H1 (cell line): ENCODE data around the gene GIN1. TPM values are rescaled to one million over a fixed set of nuclear protein-coding genes. Genes with fewer than 3 reads are reported as not detected.

Experiments used
- BACH1 ChIP-seq: IDR thresholded peaks from 2 replicates; pipeline ENCODE4 v1.6.1; 2012; ENCODE audit warnings: low read length, improper control_type of control experiment
- CHD7 ChIP-seq: fragments of 300-600 bp; sonication (generic); IDR thresholded peaks from 2 replicates; pipeline ENCODE4 v1.7.1; 2012; ENCODE audit warnings: low read length, moderate library complexity, mild to moderate bottlenecking, inconsistent platforms; ENCODE audit not compliant: insufficient replicate concordance
- GABPA ChIP-seq: IDR thresholded peaks from 2 replicates; pipeline ENCODE4 v1.6.1; 2011; ENCODE audit warnings: mild to moderate bottlenecking, low read length, moderate library complexity, borderline replicate concordance; ENCODE audit not compliant: insufficient read depth
- SIN3A ChIP-seq, 2 experiments: IDR thresholded peaks in 1 of 2; conservative IDR thresholded peaks in 1 of 2; 2 replicates each; pipeline ENCODE4 v1.6.1; 2011 to 2012; ENCODE audit warnings: low read length in 2 of 2, improper control_type of control experiment in 1 of 2, low read depth in 1 of 2, mild to moderate bottlenecking in 1 of 2
- SP2 ChIP-seq: IDR thresholded peaks from 2 replicates; pipeline ENCODE4 v1.6.1; 2012; ENCODE audit warnings: mild to moderate bottlenecking, low read length, inconsistent platforms
- SUZ12 ChIP-seq: fragments of 200-600 bp; sonication (generic); IDR thresholded peaks from 2 replicates; pipeline ENCODE4 v1.6.1; 2012; ENCODE audit warnings: mild to moderate bottlenecking, inconsistent platforms, low read length, moderate library complexity, mixed read lengths
- polyA plus RNA-seq, 7 experiments: library from polyadenylated mRNA; depleted of rRNA in 3 of 7; stranded (reverse) in 5 of 7; unstranded in 2 of 7; fragments of >200 nt in 5 of 7; fragments of 200-250 nt in 2 of 7; gene quantifications; 1 replicate in 5 of 7; 2 replicates in 1 of 7; 4 replicates in 1 of 7; pipeline versions ENCODE4 v1.2.1 to v1.2.3, GENCODE V29; 2011 to 2013; ENCODE audit warnings: missing spikeins in 2 of 7, mixed read lengths in 2 of 7
- total RNA-seq: library from RNA; stranded (reverse); fragmentation: NEBNext Ultra II Directional; extraction: Animal tissue kit (Norgen Biotek cat#: 25700); gene quantifications from 2 replicates; pipeline ENCODE4 v1.2.1, GENCODE V29; 2021

The GIN1 gene
- total and polyA plus RNA-seq, 2 of the 8 experiments (the other 6 are each of a cell fraction or from before 2014, with no cell fraction given), result 1.9 to 7.1 TPM

GRCh38 chr5:103075442-103075841 is 44.5 kb downstream of the GIN1 start (continued):
- TF ChIP-seq BACH1 (no peak), SIN3A (conservative IDR thresholded peaks at IDR 0.05 in 1 of 2, IDR thresholded peaks at IDR 0.05 in 1 of 2; ENCODE audit: low read depth in 1 of 2, low read length in 2 of 2) (no peak), SP2 (no peak), CHD7 (no peak), SUZ12 (no peak), GABPA (no peak)
- TF ChIP-seq, all 59 proteins: peak for 0
